MM.1S (cell line): ENCODE measurements around the gene TMEM245.

Experiments
- DNase-seq: peaks from one replicate; pipeline ENCODE4 v3.0.0-alpha.2; 2015
- H2AFZ ChIP-seq: fragments of 300-600 bp; sonication (generic); 2 replicates; pipeline ENCODE4 v1.6.0; 2016; ENCODE audit warnings: antibody characterized with exemption, low read length
- H3F3A ChIP-seq: fragments of 300-600 bp; sonication (generic); 2 replicates; pipeline ENCODE4 v1.6.1; 2016; ENCODE audit warnings: mild to moderate bottlenecking, antibody characterized with exemption, low read length, moderate library complexity, mixed read lengths; ENCODE audit not compliant: insufficient read depth
- H3K27ac ChIP-seq: fragments of 300-600 bp; sonication (generic); 2 replicates; pipeline ENCODE4 v1.5.1; 2016; ENCODE audit warnings: mild to moderate bottlenecking, low read length
- H3K27me3 ChIP-seq: fragments of 300-600 bp; sonication (generic); replicated peaks from 2 replicates; pipeline ENCODE4 v1.6.0; 2016; ENCODE audit warnings: low read length; ENCODE audit not compliant: insufficient read depth
- H3K36me3 ChIP-seq: fragments of 300-600 bp; sonication (generic); replicated peaks from 2 replicates; pipeline ENCODE4 v1.6.1; 2016; ENCODE audit warnings: mild to moderate bottlenecking, low read length, mixed read lengths; ENCODE audit not compliant: insufficient read depth
- H3K4me1 ChIP-seq: fragments of 300-600 bp; sonication (generic); 2 replicates; pipeline ENCODE4 v1.6.1; 2016; ENCODE audit warnings: low read length, mixed read lengths
- H3K4me2 ChIP-seq: fragments of 300-600 bp; sonication (generic); 2 replicates; pipeline ENCODE4 v1.6.0; 2016; ENCODE audit warnings: low read depth, low read length
- H3K4me3 ChIP-seq: fragments of 300-600 bp; sonication (generic); 2 replicates; pipeline ENCODE4 v1.5.1; 2016; ENCODE audit warnings: low read length, mixed read lengths
- H3K79me2 ChIP-seq: fragments of 300-600 bp; sonication (generic); 2 replicates; pipeline ENCODE4 v1.6.1; 2016; ENCODE audit warnings: mixed run types, low read length, mixed read lengths
- H3K9ac ChIP-seq: fragments of 300-600 bp; sonication (generic); 2 replicates; pipeline ENCODE4 v1.6.1; 2016; ENCODE audit warnings: low read length, mixed read lengths
- H3K9me2 ChIP-seq: fragments of 300-600 bp; sonication (generic); replicated peaks from 2 replicates; pipeline ENCODE4 v1.6.1; 2016; ENCODE audit warnings: mild to moderate bottlenecking, low read length, mixed read lengths; ENCODE audit not compliant: insufficient read depth
- H3K9me3 ChIP-seq: fragments of 300-600 bp; sonication (generic); replicated peaks from 2 replicates; pipeline ENCODE4 v1.6.1; 2016; ENCODE audit warnings: mild to moderate bottlenecking, low read length, mixed read lengths; ENCODE audit not compliant: insufficient read depth
- H4K20me1 ChIP-seq: fragments of 300-600 bp; sonication (generic); 2 replicates; pipeline ENCODE4 v1.6.1; 2016; ENCODE audit warnings: mild to moderate bottlenecking, low read length, moderate library complexity, mixed read lengths; ENCODE audit not compliant: insufficient read depth
- EZH2 ChIP-seq: fragments of 300-600 bp; sonication (generic); optimal IDR thresholded peaks from 2 replicates; pipeline ENCODE3; 2017; ENCODE audit warnings: low read depth, mild to moderate bottlenecking, antibody characterized with exemption, low read length, mixed read lengths
- EZH2phosphoT487 ChIP-seq: fragments of 300-600 bp; sonication (generic); IDR thresholded peaks from 2 replicates; pipeline ENCODE4 v1.6.1; 2018; ENCODE audit warnings: antibody characterized with exemption, low read length
- TF ChIP-seq, protein P1 (sequence below): fragments of 300-600 bp; sonication (generic); IDR thresholded peaks from 2 replicates; pipeline ENCODE4 v1.5.1; 2016; ENCODE audit warnings: antibody characterized with exemption, low read length, mixed read lengths

The TMEM245 gene

DNA sequence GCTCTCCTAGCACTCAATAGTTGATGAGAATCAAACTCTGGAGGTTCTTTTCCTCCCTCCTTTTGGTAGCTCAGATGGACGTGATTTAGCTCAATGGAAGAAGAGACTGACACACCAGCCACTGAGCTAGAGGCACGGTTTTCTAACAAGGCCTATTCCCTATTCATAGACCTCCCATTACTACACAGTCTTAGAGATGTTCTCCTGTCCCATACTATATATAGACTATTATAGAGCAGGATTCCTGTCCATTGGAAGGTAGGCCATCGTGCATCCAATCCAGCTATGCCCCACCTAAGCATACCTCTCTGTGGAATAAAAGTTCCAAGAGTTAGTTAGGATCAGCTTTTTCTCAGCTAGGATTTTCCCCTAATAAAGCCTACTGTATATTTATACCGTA lies 76.2 kb downstream of the TMEM245 start:
- no peaks in the 10 kb centered on the region for H3K27me3 ChIP-seq
- H3K79me2 ChIP-seq: no peaks in the 10 kb centered on the region
- H2AFZ ChIP-seq: no peak overlapping the region
- TF ChIP-seq, protein P1, sequence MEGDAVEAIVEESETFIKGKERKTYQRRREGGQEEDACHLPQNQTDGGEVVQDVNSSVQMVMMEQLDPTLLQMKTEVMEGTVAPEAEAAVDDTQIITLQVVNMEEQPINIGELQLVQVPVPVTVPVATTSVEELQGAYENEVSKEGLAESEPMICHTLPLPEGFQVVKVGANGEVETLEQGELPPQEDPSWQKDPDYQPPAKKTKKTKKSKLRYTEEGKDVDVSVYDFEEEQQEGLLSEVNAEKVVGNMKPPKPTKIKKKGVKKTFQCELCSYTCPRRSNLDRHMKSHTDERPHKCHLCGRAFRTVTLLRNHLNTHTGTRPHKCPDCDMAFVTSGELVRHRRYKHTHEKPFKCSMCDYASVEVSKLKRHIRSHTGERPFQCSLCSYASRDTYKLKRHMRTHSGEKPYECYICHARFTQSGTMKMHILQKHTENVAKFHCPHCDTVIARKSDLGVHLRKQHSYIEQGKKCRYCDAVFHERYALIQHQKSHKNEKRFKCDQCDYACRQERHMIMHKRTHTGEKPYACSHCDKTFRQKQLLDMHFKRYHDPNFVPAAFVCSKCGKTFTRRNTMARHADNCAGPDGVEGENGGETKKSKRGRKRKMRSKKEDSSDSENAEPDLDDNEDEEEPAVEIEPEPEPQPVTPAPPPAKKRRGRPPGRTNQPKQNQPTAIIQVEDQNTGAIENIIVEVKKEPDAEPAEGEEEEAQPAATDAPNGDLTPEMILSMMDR: no peak
- TF ChIP-seq EZH2 (no peak), EZH2phosphoT487 (no peak)
- no peaks in the 10 kb centered on the region for H4K20me1 ChIP-seq
- H3K27ac ChIP-seq: no peak overlapping the region
- no peaks in the 10 kb centered on the region for H3K9me2 ChIP-seq
- no peak overlapping the region for H3K4me2 ChIP-seq
- H3K4me3 ChIP-seq: no peak overlapping the region
- no peak for DNase-seq
- no peak overlapping the region for H3K9ac ChIP-seq
- no peaks in the 10 kb centered on the region for H3K36me3 ChIP-seq
- H3K4me1 ChIP-seq: no peaks in the 10 kb centered on the region
- H3F3A ChIP-seq: no peaks in the 10 kb centered on the region
- no peaks in the 10 kb centered on the region for H3K9me3 ChIP-seq

DNA sequence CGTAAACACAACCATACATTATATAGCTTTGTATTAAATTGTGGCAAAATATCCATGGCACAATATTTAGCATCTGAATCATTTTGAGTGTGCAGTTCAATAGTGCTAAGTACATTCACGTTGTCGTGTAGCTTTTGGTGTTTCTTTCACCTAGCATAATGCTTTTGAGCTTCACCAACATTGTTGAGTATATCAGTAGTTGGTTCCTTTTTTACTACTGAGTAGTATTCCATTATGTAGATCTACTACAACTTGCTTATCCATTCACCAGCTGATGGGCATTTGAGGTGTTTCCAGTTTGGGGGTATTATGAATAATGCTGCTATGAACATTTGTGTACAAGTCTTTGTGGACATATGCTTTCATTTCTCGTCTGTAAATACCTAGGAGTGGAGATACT lies 79.2 kb downstream of the TMEM245 start:
- Histone ChIP-seq H3K27me3 (no peaks in the 10 kb centered on the region), H3K27ac (no peak overlapping the region), H3K4me1 (no peaks in the 10 kb centered on the region), H3K4me3 (no peak overlapping the region), H3K9ac (no peak overlapping the region), H4K20me1 (no peaks in the 10 kb centered on the region), H3K79me2 (no peaks in the 10 kb centered on the region), H2AFZ (no peak overlapping the region), H3K9me3 (no peaks in the 10 kb centered on the region), H3K9me2 (no peaks in the 10 kb centered on the region), H3K4me2 (no peak overlapping the region), H3F3A (no peaks in the 10 kb centered on the region), H3K36me3 (peaks cover 5% of the 10 kb centered on the region; the same call in 1 of the 2 replicates)
- TF ChIP-seq, protein P1: no peak
- TF ChIP-seq EZH2: no peak
- TF ChIP-seq EZH2phosphoT487: no peak
- no peak for DNase-seq

DNA sequence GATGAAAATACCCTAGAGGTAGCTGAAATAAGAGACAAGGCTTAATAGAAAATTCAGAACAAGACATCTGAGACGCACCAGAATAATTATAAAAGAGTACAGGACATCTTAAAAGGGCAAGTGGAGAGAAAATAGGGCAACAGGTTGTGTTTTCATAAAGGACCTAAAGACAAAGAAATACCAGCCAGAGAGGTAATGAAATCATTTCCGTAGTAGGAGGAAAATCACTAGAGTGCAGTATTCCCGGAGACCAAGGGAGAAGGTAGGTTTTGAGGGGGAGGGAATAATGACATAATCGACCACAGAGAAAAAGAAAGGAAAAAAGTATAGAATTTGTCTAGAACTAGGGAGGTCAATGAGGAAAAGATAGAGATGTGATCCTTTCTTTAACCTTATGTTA lies 80.2 kb downstream of the TMEM245 start:
- H3K36me3 ChIP-seq: peaks cover 5% of the 10 kb centered on the region; the same call in 1 of the 2 replicates
- H3K9me2 ChIP-seq: no peaks in the 10 kb centered on the region
- TF ChIP-seq, protein P1: no peak
- no peak for TF ChIP-seq EZH2phosphoT487
- no peak for TF ChIP-seq EZH2

More for the DNA sequence above, 80.2 kb downstream of the TMEM245 start:
- no peaks in the 10 kb centered on the region for H3F3A ChIP-seq
- H3K27me3 ChIP-seq: no peaks in the 10 kb centered on the region
- no peaks in the 10 kb centered on the region for H3K9me3 ChIP-seq
- no peak overlapping the region for H3K4me2 ChIP-seq
- no peak overlapping the region for H3K4me3 ChIP-seq
- H3K79me2 ChIP-seq: no peaks in the 10 kb centered on the region
- no peaks in the 10 kb centered on the region for H3K4me1 ChIP-seq
- no peak overlapping the region for H2AFZ ChIP-seq
- DNase-seq: no peak
- no peaks in the 10 kb centered on the region for H4K20me1 ChIP-seq
- no peak overlapping the region for H3K9ac ChIP-seq
- H3K27ac ChIP-seq: no peak overlapping the region
